Measurements from ENCODE around the gene NFATC1.

NFATC1 gene

DNA sequence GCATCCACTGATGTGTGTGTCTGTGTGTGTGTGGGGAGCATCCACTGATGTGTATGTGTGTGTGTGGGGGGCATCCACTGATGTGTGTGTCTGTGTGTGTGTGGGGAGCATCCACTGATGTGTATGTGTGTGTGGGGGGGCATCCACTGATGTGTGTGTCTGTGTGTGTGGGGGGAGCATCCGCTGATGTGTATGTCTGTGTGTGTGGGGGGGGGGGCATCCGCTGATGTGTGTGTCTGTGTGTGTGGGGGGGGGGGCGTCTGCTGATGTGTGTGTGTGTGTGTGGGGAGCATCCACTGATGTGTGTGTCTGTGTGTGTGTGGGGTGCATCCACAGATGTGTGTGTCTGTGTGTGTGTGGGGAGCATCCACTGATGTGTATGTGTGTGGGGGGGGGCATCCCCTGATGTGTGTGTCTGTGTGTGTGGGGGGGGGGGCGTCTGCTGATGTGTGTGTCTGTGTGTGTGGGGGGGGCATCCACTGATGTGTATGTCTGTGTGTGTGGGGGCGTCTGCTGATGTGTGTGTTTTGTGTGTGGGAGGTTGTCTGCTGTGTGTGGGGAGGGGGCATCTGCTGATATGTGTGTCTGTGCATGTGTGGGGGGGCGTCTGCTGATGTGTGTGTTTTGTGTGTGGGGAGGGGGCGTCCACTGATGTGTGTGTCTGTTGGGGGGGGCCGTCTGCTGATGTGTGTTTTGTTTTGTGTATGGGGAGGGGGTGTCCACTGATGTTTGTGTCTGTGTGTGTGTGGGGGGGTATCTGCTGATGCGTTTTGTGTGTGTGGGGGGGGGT is 125.9 kb downstream of the NFATC1 start:
- no peak for DNase-seq (ENCODE audit: low read depth)

DNA sequence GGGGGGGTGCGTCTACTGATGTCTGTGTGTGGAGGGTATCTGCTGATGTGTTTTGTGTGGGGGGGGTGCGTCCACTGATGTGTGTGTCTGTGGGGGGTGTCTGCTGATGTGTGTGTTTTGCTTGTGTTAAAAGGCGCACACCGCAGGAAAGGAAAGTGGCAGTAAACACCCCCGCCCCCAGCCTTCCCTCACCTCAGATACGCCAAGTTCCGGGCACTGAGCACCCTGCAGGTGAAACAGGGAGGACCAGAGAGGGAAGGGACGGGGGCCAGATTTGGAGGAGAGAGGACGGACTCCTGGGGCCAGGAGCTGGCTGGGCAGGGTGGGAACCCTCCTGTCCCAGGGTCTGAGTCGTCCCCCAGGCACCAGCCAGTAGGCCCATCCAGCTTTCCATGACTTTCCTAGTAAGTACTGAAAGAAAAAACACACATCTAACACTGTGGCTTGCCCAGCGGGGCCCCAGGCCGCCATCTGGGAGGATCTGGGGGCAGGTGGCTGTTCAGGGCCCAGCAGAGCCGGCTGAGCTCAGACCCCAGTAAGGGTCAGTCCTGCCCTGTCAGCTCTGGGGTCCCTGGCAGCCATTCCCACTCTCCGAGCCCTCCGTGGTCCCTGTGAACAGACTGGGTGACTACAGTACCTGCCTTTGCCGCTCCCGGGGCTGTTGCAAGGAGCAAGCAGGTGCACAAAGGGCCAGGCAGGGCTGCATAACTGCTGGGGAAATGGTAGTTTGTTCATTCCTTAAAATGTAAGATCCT is 126.9 kb downstream of the NFATC1 start:
- no peak for DNase-seq (ENCODE audit: low read depth)

DNA sequence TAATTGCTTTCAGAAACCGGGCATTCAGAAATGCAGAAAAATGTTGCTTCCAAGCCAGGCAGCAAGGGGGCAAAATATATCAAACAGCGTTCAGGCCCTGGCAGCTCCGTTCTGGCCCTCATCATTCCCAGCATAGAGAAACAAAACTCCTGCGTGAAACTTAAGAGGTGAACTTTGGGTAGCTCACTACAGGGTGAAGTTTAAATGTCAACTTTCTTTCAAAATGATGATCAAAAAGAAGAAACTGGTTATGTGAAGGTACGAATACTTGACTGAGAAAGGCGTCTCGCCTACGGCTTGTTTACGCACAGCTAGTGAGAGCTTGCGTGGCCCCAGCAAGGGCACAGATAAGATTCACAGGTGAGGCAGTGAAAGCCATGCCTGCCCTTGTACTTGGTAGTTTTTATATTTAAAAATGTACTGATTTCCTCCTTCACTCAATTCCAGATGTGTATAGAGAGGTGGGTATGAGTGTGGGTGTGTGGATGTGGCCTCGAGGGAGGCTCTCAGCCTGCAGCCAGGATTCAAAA is 127.5 kb downstream of the NFATC1 start:
- no peak for DNase-seq (ENCODE audit: low read depth)

DNA sequence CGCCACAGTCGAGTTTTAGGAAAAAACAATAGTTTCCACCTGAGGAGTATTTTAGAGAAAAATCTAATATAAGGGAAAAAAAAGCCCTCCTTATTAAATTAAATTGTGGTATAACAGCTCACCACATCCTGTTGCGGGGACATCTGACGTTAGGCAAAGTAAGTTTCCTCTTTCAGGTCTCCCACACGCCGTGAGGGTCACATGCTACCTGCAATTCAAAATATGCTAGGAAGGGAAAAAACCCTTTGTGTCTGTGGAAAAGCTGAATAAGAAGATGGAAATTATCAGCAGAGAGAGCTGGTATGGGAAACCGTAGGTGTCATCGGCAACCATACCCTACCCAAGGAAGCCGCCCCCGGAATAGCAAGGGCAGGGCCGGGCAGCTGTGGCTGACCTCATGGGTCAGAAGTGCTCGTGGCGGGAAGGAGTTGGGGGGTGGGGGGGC is 128.0 kb downstream of the NFATC1 start:
- no peak for DNase-seq (ENCODE audit: low read depth)

DNA sequence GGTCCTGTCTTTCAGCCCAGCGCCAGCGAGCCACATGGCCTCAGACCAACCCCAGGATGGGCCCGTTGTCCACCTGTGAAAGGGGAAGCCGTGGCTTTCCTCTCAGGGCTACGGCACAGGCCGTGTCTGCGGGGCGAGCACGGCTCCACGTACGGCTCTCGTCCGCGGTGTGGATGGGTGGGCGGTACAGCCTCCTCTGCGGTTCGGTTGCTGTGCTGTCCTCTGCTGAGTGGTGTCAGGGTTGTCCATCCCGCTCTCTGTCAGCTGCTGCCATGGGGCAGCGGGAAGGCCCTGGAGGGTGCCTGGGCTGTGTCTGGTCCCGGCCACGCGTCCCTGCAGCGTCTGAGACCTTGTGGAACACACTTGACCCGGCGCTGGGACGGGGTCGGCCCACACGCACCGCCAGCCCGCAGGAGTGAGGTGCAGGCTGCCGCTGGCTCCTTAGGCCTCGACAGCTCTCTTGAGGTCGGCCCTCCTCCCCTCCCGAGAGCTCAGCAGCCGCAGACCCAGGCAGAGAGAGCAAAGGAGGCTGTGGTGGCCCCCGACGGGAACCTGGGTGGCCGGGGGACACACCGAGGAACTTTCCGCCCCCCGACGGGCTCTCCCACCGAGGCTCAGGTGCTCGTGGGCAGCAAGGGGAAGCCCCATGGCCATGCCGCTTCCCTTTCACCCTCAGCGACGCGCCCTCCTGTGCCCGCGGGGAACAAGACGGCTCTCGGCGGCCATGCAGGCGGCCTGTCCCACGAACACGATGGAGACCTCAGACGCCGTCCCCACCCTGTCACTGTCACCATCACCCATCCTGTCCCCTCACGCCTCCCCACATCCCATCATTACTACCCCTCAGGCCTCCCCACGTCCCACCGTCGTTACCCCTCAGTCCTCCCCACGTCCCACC is 128.7 kb downstream of the NFATC1 start:
- no peak for DNase-seq (ENCODE audit: low read depth)

DNA sequence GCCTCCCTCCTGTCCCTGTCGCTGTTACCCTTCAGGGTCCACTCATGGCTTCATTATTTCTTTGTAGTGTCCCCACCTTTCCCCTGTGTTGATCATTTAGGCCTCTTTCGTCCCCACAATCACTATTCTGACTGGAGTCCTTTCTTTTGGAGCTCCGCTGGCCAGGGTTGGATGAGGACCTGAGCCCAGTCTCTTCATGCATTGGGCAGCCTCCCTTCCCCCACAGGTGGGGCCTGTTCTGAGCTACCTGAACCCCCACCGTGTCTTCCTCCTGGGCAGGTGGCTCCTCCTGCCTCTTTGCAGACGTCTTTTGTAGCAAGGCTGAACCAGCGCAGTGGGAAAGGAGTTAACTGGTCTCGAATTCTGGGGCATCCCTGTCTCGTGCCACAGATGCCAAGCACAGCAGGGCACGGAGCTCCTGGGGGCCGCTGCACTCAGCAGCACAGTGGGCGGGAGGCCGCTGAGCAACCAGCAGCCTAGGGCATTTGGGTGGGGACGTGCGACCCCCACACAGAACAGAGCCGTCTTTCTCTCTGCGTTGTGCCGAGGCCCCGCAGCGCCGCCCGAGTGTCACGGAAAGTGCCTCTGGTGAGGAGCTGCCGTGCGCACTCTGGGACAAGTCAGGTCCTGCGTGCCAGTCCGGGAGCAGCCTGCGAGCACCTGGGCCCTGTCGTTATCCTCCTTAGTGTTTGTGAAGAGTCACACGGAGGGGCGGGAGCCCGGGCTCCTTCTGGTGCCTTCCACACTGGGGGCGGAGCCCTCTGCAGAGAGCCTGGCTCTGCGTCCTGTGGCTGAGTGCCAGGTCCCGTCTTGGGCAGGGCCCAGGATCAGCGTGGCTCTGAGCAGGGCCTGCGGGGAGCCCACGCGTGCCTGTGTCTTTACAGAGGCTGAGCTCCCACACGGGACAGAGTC is 130.1 kb downstream of the NFATC1 start:
- DNase-seq (ENCODE audit: low read depth): no peak

DNA sequence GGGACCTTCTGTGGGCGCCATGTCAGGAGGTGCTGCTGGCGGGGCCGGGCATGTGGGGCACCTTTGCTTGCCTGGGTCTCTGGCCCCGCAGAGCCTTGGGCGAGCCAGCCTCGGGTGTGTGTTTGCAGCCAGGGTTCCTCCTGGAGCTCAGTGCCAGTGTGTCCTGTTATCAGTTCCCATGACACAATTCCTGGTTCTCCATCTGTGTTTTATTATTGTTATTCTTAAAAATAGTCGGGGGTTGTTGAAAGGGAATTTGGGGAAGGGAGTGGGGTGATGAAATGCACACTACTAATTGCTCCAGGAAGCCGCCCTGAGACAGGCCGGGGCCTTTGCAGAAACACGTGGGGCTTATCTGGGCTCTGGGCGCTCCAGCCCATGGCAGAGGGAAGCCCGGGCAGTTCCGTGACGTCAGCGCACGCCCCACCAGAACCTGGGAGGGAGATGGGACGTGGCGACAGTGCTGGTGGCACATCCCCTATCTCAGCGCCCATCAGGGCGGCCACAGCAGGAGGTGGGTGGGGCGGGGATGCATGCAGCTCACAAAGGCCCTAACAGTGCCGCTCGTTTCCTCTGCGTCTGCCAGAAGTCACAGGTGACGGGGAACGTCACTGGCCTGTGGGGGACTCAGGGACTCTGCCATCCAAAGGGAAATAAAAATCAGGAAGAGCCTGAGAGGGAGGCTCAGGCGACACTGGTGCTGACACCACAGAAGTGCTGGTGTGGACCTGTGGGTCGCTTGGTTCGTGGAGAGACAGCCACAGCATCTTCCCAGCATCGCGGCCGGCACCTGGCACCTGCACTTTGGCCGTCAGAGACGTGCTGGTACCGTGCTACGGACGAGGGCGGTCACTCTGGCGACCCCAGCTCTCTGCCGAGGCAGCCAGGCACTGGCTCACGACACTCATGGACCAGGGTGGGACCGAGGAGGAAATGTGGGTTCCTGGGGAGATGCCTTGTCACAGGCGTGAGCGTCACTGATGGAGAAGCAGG is 131.0 kb downstream of the NFATC1 start:
- DNase-seq (ENCODE audit: low read depth): no peak

DNA sequence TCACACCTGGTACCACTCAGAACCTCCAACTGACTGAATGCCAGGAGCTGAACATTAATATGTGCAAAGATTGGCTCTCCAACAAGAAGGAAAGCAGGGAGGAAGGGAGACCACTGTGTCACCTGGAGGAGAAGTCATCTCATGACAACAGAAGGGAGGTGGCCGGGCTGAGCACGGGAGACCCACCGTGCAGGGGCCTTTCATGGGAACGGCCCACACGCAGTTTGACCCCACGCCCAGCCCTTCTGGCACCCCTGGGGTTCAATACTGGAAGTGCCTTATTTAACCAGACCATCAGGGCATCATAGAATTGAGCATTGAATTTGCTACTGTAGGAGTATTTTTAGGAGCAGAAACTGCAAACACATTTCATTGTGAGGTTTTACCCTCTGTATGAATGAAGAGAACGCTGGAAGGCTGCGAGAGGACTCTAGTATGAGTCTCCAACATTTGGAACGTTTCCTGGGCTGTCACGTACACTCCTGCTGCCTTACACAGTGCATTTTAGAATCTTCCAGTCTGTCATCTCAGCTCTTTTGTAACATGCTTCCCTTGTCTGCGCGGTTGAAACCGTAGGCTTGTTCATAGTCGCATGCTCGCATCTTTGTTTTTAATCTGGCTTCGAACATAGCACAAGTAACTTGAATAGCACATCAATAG is 132.1 kb downstream of the NFATC1 start:
- DNase-seq (ENCODE audit: low read depth): no peak

DNA sequence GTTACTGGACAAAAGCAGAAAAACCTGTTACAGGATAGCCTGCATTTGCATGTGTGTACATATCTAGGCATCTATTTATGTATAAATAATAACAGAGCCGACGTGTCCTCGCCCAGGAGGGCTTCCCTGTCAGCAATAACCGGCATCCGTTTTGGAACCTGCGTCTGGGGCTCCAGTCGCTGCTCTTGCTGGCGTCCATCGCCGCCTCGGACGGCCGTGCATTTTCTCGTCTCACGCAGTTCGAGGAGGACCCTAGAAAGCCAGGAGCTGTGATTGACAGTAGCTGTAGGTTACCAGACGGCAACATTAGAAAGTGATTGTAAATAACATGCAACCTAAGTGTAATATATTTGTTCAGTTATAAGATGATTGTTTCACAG is 132.6 kb downstream of the NFATC1 start:
- no peak for DNase-seq (ENCODE audit: low read depth)

DNA sequence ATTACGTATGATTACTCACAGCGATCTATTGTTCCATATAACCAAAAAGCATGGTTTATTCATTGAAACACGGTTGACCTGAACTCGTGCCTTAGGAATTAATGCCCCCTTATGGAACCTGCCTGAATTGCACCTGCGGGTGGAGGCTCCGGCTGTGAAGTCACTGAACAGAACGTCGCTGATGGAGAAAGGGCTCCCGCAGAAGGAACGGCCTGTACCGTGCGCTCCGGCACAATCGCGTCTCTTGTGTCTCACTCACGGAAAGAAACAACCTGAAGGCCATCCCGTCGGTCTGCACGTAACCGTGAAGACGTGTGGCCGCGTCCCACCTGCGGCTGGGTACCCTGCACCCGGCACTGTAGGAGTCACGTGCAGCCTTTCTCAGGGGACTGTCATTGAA is 133.1 kb downstream of the NFATC1 start:
- DNase-seq (ENCODE audit: low read depth): no peak

DNA sequence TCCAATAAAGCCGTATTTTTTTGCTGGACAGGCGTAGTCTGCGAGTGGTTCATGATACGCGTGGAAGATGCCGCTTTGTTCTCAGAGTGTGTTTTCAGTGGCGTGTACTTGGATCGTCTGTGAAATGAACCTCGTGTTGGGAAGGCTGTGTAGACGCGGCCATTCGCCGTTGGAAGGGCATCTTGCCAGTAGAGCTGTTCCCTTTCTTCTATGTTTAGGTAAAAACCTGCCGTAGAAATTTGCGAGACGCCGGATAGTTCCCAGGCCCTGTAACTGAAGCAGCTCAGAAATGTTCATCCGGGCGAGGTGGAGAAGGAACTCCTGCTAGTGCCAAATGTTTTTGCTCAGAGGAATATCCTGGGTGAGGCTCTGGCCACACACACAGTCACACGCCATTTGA is 133.6 kb downstream of the NFATC1 start:
- no peak for DNase-seq (ENCODE audit: low read depth)

DNA sequence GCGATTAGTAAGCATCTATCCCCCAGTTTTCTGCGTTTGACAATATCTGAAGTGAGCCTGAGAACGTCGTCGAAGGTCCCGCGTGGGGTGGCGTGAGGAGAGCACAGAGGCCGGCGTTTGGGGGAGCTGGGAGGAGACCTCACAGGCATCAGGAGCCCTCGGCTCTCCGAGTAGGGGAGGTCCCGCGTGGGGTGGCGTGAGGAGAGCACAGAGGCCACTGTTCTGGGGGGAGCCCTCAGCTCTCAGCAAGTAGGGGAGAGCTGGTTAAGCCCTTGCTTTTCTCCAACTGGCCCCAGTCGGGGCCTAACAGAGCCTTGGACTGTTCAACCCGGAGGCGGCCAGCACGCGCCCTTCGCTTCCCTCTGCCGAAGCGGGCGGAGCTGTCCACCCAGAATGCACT is 134.3 kb downstream of the NFATC1 start:
- no peak for DNase-seq (ENCODE audit: low read depth)

DNA sequence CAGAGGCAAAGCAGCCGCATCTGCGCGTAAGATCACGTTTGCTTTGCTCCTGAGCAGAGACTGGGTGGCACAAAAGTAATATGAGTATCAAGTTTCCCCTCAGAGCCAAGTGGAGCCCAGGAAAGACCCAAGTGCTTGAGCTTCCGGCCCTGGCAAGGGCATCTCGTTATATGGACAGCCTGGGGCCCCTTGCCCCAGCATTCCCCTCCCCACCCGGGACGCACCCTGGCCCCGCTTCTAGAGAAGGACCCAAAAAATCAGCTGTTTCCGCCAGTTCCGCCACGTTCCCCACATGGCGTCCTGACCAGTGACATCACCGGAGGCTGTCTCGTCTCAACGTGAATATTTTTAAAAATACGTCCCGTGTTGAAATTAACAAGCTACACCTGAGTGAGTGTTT is 135.1 kb downstream of the NFATC1 start:
- DNase-seq (ENCODE audit: low read depth): no peak

DNA sequence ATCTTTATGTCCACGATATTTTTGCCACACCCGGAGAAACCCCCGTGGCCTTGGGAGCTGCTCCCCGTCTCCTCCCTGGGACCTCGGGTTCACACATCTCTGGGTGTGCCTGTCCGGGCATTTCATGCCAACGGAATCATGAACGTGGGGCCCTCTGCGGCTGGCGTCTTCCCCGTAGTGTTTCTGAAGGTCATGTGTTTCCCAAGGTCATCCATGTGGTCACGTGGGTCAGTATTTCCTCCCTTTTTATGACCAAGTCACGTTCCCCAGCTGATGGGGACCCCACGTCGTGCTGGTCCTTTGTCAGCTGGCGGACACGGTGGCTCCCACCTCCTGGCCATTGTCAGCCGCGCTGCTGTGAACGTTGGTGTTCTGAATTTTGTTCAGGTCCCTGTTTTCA is 135.7 kb downstream of the NFATC1 start:
- no peak for DNase-seq (ENCODE audit: low read depth)

DNA sequence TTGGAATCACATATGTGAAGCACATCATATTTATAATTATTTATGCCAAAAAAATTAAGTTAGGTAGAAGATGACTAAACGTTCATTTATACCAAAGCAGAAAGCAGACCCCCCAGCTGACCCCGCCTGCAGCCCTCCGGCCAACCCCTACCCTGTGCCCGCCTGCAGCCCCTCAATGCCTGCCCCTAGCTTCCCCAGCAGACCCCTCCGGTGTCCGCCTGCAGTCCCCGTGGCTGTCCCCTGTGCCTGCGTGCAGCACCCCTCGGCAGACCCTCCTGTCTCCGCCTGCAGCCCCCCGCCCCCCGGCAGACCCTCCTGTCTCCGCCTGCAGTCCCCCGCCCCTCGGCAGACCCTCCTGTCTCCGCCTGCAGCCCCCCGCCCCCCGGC is 136.2 kb downstream of the NFATC1 start:
- no peak for DNase-seq (ENCODE audit: low read depth)

DNA sequence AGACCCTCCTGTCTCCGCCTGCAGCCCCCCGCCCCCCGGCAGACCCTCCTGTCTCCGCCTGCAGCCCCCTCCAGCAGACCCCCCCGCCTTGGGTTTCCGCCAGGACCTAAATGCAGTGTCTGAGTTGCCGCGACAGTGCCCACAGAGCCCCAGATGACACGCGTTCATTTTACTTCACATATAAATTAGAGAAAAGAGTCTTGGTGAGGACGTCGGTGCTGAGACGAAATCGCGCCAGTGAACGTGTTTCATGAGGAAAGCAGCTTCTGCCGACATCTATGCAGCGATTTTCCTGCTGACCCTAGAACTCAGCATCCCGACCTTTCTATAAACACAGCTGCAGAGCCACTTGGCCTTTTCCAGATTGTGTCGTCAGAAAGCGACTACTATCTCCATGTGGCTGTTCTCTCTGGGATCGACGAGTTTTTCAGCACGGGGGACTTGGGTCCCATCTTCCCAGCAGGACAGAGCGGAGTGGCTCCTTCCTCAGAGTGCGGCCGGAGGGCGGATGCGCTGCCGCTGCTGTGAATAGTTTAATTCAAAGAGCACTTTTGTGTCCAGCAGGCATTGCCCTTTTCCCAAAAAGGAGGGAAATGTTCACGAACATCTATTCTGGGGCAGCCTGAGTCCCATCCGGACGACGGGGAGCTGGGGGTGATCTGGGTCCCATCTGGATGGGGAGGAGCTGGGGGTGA is 136.7 kb downstream of the NFATC1 start:
- DNase-seq (ENCODE audit: low read depth): no peak

DNA sequence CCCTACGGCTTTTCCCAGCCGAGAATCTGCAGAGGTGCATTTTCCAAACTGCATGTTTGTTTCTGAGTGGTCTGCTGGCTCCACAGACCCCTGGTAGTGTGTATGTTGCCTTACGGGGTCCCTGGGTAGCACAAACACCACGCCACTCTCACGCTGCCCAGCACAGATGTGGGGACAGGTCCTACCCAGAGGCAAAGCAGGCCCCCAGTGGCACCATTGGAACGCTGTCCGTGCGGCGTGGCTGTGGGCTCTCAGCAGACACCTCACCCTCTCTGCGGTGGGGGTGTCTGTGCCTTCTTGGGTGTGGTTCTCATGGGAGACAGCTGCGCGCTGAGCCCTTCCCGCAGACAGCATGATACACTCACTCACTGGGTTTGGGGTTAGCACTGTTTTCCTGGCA is 137.4 kb downstream of the NFATC1 start:
- no peak for DNase-seq (ENCODE audit: low read depth)

DNA sequence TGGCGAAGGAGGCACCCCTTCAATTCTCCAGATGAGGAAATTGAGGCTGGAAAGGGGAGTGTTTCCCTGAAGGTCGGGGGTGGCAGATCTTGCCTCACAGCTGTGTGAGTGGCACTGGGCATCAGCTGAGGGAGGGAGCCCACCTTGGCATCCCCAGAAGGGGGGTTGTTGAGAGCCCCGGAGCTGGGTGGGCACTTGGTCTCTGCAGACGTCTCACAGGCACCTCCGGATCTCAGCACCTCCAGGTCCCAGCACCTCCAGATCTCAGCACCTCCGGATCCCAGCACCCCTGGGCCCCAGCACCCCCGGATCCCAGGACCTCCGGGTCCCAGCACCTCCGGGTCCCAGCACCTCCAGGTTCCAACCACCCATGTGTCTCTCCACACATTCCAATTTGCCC is 137.9 kb downstream of the NFATC1 start:
- no peak for DNase-seq (ENCODE audit: low read depth)

DNA sequence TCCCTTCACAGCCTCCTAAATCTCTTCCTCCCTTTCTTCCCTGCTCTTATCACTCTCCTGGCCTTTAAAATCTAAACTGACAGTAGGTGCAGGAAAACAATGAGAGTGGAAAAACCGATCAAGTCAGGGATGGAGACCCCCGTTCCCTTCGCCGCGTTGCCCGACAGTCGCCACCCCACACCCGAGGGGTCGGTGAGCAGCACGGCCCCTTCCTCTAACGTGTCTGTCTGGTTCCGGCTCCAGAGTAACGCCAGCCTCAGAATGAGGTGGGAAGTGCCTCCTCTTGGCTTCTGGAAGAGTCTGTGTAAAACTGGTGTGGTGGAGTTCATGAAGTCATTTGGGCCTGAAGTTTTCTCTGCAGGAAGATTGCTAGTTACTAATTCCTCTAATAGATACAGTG is 138.6 kb downstream of the NFATC1 start:
- DNase-seq (ENCODE audit: low read depth): no peak

Data from HS-27A (cell line).